GM12872 (cell line): ENCODE results near the gene TMEM225.

Experiments used
- CTCF ChIP-seq: IDR thresholded peaks from 3 replicates; pipeline ENCODE4 v1.5.1; 2011; ENCODE audit warnings: low read depth, mild to moderate bottlenecking, low read length, moderate library complexity; ENCODE audit not compliant: insufficient read depth

Gene TMEM225

GRCh38 chr11:123885570-123885969, at the start of gene TMEM225:
Gene TMEM225, minus strand, starts transcription at chr11:123885670. Its CDS starts 245 bp downstream, at chr11:123885425.
- TF ChIP-seq CTCF, result no peak

GRCh38 chr11:123924027-123924426, 38.6 kb upstream of the TMEM225 start:
- no peak for TF ChIP-seq CTCF

GRCh38 chr11:123920943-123921342, 35.5 kb upstream of the TMEM225 start:
- TF ChIP-seq CTCF, result no peak

- no peak for TF ChIP-seq CTCF
Observed at GRCh38 chr11:123905826-123906225, 20.4 kb upstream of the TMEM225 start.

- no peak for TF ChIP-seq CTCF
Observed at GRCh38 chr11:123904932-123905331, 19.5 kb upstream of the TMEM225 start.

- no peak for TF ChIP-seq CTCF
Observed at GRCh38 chr11:123903932-123904331, 18.5 kb upstream of the TMEM225 start.

GRCh38 chr11:123901867-123902266, 16.4 kb upstream of the TMEM225 start, which contains the start of gene OR8D4:
Gene OR8D4, plus strand, starts transcription at chr11:123902167. Its CDS starts 4,265 bp downstream, at chr11:123906432.
- no peak for TF ChIP-seq CTCF

- no peak for TF ChIP-seq CTCF
Observed at GRCh38 chr11:123899792-123900191, 14.3 kb upstream of the TMEM225 start.
